ENCODE results near the gene IFT43. TPM values are rescaled to one million over a fixed set of nuclear protein-coding genes. Genes with fewer than 3 reads are reported as not detected.

Gene IFT43
- total RNA-seq, 1 experiment from 2014 or later: 34.9 TPM

DNA sequence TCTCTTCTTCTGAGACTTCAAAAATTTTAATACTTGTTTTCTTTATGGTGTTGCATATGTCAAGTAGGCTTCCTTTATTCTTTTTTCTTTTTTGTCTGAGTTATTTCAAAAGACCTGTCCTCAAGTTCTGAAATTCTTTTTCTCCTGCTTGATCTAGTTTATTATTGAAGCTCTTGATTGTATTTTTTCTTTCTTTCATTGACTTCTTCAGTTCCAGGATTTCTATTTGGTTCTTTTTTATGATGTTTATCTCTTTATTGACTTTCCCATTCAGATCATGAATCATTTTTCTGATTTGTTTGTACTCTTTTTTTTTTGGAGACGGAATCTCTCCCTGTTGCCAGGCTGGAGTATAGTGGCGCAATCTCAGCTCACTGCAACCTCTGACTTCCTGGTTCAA lies 34.1 kb downstream of the IFT43 start:
- no peak for DNase-seq (ENCODE audit: unreplicated experiment)
- H3K4me1 Mint-ChIP-seq (ENCODE audit: insufficient read depth, unreplicated experiment): no peaks in the 10 kb centered on the region
- CTCF ChIA-PET: interaction anchor here (0.7 to 1.7 kb wide), 2 partner anchors 368 to 628 kb away, joined by 3 to 7 read pairs; no protein-coding TSS in a partner anchor
- intact Hi-C loops (cut with micrococcal nuclease): no loop called here
- no TSS peak for BruUV-seq (replicated peaks)
- H3K4me3 Mint-ChIP-seq (ENCODE audit: unreplicated experiment): no peak overlapping the region
- H3K9me3 Mint-ChIP-seq (ENCODE audit: unreplicated experiment): peaks cover 19% of the 10 kb centered on the region
- TF ChIP-seq, protein P1, sequence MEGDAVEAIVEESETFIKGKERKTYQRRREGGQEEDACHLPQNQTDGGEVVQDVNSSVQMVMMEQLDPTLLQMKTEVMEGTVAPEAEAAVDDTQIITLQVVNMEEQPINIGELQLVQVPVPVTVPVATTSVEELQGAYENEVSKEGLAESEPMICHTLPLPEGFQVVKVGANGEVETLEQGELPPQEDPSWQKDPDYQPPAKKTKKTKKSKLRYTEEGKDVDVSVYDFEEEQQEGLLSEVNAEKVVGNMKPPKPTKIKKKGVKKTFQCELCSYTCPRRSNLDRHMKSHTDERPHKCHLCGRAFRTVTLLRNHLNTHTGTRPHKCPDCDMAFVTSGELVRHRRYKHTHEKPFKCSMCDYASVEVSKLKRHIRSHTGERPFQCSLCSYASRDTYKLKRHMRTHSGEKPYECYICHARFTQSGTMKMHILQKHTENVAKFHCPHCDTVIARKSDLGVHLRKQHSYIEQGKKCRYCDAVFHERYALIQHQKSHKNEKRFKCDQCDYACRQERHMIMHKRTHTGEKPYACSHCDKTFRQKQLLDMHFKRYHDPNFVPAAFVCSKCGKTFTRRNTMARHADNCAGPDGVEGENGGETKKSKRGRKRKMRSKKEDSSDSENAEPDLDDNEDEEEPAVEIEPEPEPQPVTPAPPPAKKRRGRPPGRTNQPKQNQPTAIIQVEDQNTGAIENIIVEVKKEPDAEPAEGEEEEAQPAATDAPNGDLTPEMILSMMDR (IDR thresholded peaks at IDR 0.05; ENCODE audit: unreplicated experiment): no peak
- H3K27me3 Mint-ChIP-seq (ENCODE audit: insufficient read depth, unreplicated experiment): no peaks in the 10 kb centered on the region
- POLR2A ChIA-PET: interaction anchor here (0.7 kb wide), 2 partner anchors 15 to 56 kb away, joined by 3 read pairs; no protein-coding TSS in a partner anchor
- no peak overlapping the region for H3K27ac Mint-ChIP-seq (ENCODE audit: low read depth, unreplicated experiment)
- peaks cover 43% of the 10 kb centered on the region for H3K36me3 Mint-ChIP-seq (ENCODE audit: insufficient read depth, unreplicated experiment)

GRCh38 chr14:76022991-76023390 lies 37.4 kb downstream of the IFT43 start:
- Mint-ChIP-seq H3K27ac (ENCODE audit: low read depth, unreplicated experiment) (no peak overlapping the region), H3K4me3 (ENCODE audit: unreplicated experiment) (no peak overlapping the region), H3K9me3 (ENCODE audit: unreplicated experiment) (peaks cover 19% of the 10 kb centered on the region), H3K4me1 (ENCODE audit: insufficient read depth, unreplicated experiment) (no peaks in the 10 kb centered on the region), H3K36me3 (ENCODE audit: insufficient read depth, unreplicated experiment) (peaks cover 37% of the 10 kb centered on the region), H3K27me3 (ENCODE audit: insufficient read depth, unreplicated experiment) (no peaks in the 10 kb centered on the region)
- BruUV-seq (replicated peaks): no TSS peak
- ChIA-PET POLR2A (interaction anchor here (0.6 kb wide), 1 partner anchor 19 kb away, joined by 4 read pairs; no protein-coding TSS in a partner anchor), CTCF (no interaction called here)
- TF ChIP-seq, protein P1 (IDR thresholded peaks at IDR 0.05; ENCODE audit: unreplicated experiment): no peak
- no peak for DNase-seq (ENCODE audit: unreplicated experiment)
- intact Hi-C loops (cut with micrococcal nuclease): no loop called here

- CTCF ChIA-PET: no interaction called here
- intact Hi-C loops (cut with micrococcal nuclease): no loop called here
Observed at GRCh38 chr14:76023757-76024156, 38.2 kb downstream of the IFT43 start.

GRCh38 chr14:76024211-76024907 lies 38.8 kb downstream of the IFT43 start:
- H3K4me1 Mint-ChIP-seq (ENCODE audit: insufficient read depth, unreplicated experiment): no peaks in the 10 kb centered on the region
- no TSS peak for BruUV-seq (replicated peaks)
- peaks cover 33% of the 10 kb centered on the region for H3K36me3 Mint-ChIP-seq (ENCODE audit: insufficient read depth, unreplicated experiment)
- no peak overlapping the region for H3K4me3 Mint-ChIP-seq (ENCODE audit: unreplicated experiment)
- ChIA-PET POLR2A (interaction anchor here (0.6 kb wide), 1 partner anchor 39 kb away, joined by 3 read pairs; no protein-coding TSS in a partner anchor), CTCF (interaction anchor here (0.6 to 0.7 kb wide), 2 partner anchors 126 to 328 kb away, joined by 3 read pairs; no protein-coding TSS in a partner anchor)
- peaks cover 12% of the 10 kb centered on the region for H3K9me3 Mint-ChIP-seq (ENCODE audit: unreplicated experiment)
- TF ChIP-seq, protein P1 (IDR thresholded peaks at IDR 0.05; ENCODE audit: unreplicated experiment): no peak
- DNase-seq (ENCODE audit: unreplicated experiment): no peak
- H3K27ac Mint-ChIP-seq (ENCODE audit: low read depth, unreplicated experiment): no peak overlapping the region
- H3K27me3 Mint-ChIP-seq (ENCODE audit: insufficient read depth, unreplicated experiment): no peaks in the 10 kb centered on the region
- intact Hi-C loops (cut with micrococcal nuclease): no loop called here

More at GRCh38 chr14:76023757-76024156, 38.2 kb downstream of the IFT43 start:
- Mint-ChIP-seq H3K27me3 (ENCODE audit: insufficient read depth, unreplicated experiment) (no peaks in the 10 kb centered on the region), H3K4me3 (ENCODE audit: unreplicated experiment) (no peak overlapping the region), H3K4me1 (ENCODE audit: insufficient read depth, unreplicated experiment) (no peaks in the 10 kb centered on the region), H3K36me3 (ENCODE audit: insufficient read depth, unreplicated experiment) (peaks cover 33% of the 10 kb centered on the region), H3K27ac (ENCODE audit: low read depth, unreplicated experiment) (no peak overlapping the region), H3K9me3 (ENCODE audit: unreplicated experiment) (peaks cover 18% of the 10 kb centered on the region)
- TF ChIP-seq, protein P1 (IDR thresholded peaks at IDR 0.05; ENCODE audit: unreplicated experiment): no peak
- POLR2A ChIA-PET: no interaction called here
- BruUV-seq (replicated peaks): no TSS peak
- DNase-seq (ENCODE audit: unreplicated experiment): no peak
